A673 (cell line): ENCODE measurements around the gene TBCEL. TPM values are rescaled to one million over a fixed set of nuclear protein-coding genes. Genes with fewer than 3 reads are reported as not detected.

ENCODE experiments used
- BruUV-seq: library from RNA; stranded (reverse); fragments of 400-500 nt; replicated peaks from 2 replicates; lab custom pipeline; 2021; lab: Mats Ljungman, UMichigan
- CTCF ChIA-PET: fragments of 300-600 bp; sonication (Branson Sonifier 250); formaldehyde crosslinking; loops from one replicate; lab custom pipeline; 2022; ENCODE audit warnings: antibody characterized with exemption; lab: Charles Lee
- POLR2A ChIA-PET: fragments of 300-600 bp; sonication (Branson Sonifier 250); formaldehyde crosslinking; loops from one replicate; lab custom pipeline; 2022; ENCODE audit warnings: antibody characterized with exemption; ENCODE audit not compliant: low non-redundant PET; lab: Charles Lee
- DNase-seq: peaks from one replicate; pipeline ENCODE4 v3.0.0-alpha.2; 2015; ENCODE audit warnings: low spot score
- H3K27ac ChIP-seq: fragments of 200-600 bp; sonication (generic); 2 replicates; pipeline ENCODE4 v1.5.1; 2016; ENCODE audit warnings: mixed run types, low read depth, mild to moderate bottlenecking, mixed read lengths, antibody characterized with exemption, low read length; ENCODE audit not compliant: poor library complexity, severe bottlenecking
- H3K27me3 ChIP-seq: fragments of 200-600 bp; sonication (generic); replicated peaks from 2 replicates; pipeline ENCODE4 v1.6.1; 2017; ENCODE audit warnings: mixed run types, low read depth, mild to moderate bottlenecking, mixed read lengths, antibody characterized with exemption, low read length; ENCODE audit not compliant: insufficient read depth, poor library complexity
- H3K36me3 ChIP-seq: fragments of 200-600 bp; sonication (generic); 2 replicates; pipeline ENCODE4 v1.6.1; 2016; ENCODE audit warnings: mixed run types, mild to moderate bottlenecking, mixed read lengths, antibody characterized with exemption, low read length; ENCODE audit not compliant: insufficient read depth, poor library complexity, severe bottlenecking
- H3K4me1 ChIP-seq: fragments of 200-600 bp; sonication (generic); 2 replicates; pipeline ENCODE4 v1.6.1; 2017; ENCODE audit warnings: mixed run types, mild to moderate bottlenecking, mixed read lengths, antibody characterized with exemption, low read length; ENCODE audit not compliant: insufficient read depth, poor library complexity, severe bottlenecking
- H3K4me3 ChIP-seq: fragments of 200-600 bp; sonication (generic); 2 replicates; pipeline ENCODE4 v1.5.1; 2016; ENCODE audit warnings: low read depth, mixed run types, mild to moderate bottlenecking, mixed read lengths, low read length; ENCODE audit not compliant: poor library complexity, severe bottlenecking
- H3K9me3 ChIP-seq: fragments of 200-600 bp; sonication (generic); 2 replicates; pipeline ENCODE4 v1.6.1; 2016; ENCODE audit warnings: mixed run types, low read depth, mild to moderate bottlenecking, mixed read lengths, antibody characterized with exemption, low read length; ENCODE audit not compliant: poor library complexity, severe bottlenecking
- EZH2 ChIP-seq: fragments of 200-600 bp; sonication (generic); IDR thresholded peaks from 2 replicates; pipeline ENCODE4 v1.6.1; 2017; ENCODE audit warnings: borderline replicate concordance, low read depth, mild to moderate bottlenecking, mixed read lengths, antibody characterized with exemption, low read length; ENCODE audit not compliant: poor library complexity, severe bottlenecking
- intact Hi-C: fragments of 100-400 bp; cut with micrococcal nuclease; formaldehyde crosslinking; loops from one replicate; pipeline ENCODE4 v1.10.0; 2022; ENCODE audit not compliant: unreplicated experiment
- total RNA-seq: library from RNA; stranded (reverse); gene quantifications from 2 replicates; pipeline ENCODE4 v1.2.3, GENCODE V29; 2021
- TF ChIP-seq, protein P1 (sequence below): fragments of 300-800, 200-600 bp; sonication (generic); conservative IDR thresholded peaks from 2 replicates; pipeline ENCODE4 v1.5.1; 2017; ENCODE audit warnings: low read depth, mild to moderate bottlenecking, antibody characterized with exemption, low read length, moderate library complexity, mixed read lengths

TBCEL gene
- total RNA-seq, 1 experiment from 2014 or later = 22.4 TPM

DNA sequence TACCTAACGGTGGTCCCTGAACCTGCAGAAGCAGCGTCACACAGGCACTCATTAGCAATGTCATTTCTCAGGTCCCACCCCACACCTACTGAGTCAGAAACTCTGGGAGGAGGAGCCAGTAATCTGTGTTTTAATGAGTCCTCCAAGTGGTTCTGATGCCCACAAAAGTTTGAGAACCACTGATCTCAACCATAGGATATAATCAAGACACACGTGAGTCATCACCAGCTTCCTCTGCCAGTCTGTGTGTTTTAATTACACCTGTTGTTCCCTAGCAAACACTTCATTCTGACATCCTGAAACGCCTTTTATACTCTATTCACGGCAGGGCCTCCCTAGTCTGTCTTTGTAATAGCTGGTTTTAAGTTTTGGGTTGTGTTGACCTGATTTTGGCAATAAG, 82.9 kb downstream of the TBCEL start:
- Histone ChIP-seq H3K27ac (no peak overlapping the region), H3K9me3 (no peaks in the 10 kb centered on the region), H3K36me3 (no peaks in the 10 kb centered on the region), H3K4me1 (no peaks in the 10 kb centered on the region), H3K4me3 (no peak overlapping the region), H3K27me3 (peaks cover 9% of the 10 kb centered on the region)
- POLR2A ChIA-PET = no interaction called here
- no peak for TF ChIP-seq EZH2
- TF ChIP-seq, protein P1, sequence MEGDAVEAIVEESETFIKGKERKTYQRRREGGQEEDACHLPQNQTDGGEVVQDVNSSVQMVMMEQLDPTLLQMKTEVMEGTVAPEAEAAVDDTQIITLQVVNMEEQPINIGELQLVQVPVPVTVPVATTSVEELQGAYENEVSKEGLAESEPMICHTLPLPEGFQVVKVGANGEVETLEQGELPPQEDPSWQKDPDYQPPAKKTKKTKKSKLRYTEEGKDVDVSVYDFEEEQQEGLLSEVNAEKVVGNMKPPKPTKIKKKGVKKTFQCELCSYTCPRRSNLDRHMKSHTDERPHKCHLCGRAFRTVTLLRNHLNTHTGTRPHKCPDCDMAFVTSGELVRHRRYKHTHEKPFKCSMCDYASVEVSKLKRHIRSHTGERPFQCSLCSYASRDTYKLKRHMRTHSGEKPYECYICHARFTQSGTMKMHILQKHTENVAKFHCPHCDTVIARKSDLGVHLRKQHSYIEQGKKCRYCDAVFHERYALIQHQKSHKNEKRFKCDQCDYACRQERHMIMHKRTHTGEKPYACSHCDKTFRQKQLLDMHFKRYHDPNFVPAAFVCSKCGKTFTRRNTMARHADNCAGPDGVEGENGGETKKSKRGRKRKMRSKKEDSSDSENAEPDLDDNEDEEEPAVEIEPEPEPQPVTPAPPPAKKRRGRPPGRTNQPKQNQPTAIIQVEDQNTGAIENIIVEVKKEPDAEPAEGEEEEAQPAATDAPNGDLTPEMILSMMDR = no peak
- intact Hi-C loops = loop anchor here (10.0 kb wide), 1 partner anchor 172 kb away; no protein-coding TSS in a partner anchor
- CTCF ChIA-PET = no interaction called here
- no peak for DNase-seq
- no TSS peak for BruUV-seq

DNA sequence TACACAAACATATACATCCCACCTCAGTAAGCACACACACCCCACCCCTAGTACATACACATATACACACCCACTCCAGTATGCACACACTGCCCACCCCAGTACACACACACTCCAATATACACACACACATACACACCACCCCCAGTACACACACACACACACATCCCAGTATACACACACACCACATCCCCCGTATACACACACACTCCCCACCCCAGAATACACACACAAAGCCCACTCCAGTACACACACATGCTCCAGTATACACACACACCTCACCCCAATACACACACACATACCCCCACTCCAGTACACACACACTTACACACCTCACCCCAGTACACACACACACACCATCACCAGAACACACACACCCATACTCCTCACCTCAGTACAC, 84.5 kb downstream of the TBCEL start:
- Histone ChIP-seq H3K4me3 (no peak overlapping the region), H3K4me1 (no peaks in the 10 kb centered on the region), H3K9me3 (no peaks in the 10 kb centered on the region), H3K36me3 (no peaks in the 10 kb centered on the region), H3K27me3 (peaks cover 16% of the 10 kb centered on the region), H3K27ac (no peak overlapping the region)
- ChIA-PET CTCF (no interaction called here), POLR2A (no interaction called here)
- intact Hi-C loops = loop anchor here (10.0 kb wide), 1 partner anchor 174 kb away; no protein-coding TSS in a partner anchor
- TF ChIP-seq, protein P1 = no peak
- TF ChIP-seq EZH2 = no peak
- BruUV-seq = no TSS peak
- no peak for DNase-seq

DNA sequence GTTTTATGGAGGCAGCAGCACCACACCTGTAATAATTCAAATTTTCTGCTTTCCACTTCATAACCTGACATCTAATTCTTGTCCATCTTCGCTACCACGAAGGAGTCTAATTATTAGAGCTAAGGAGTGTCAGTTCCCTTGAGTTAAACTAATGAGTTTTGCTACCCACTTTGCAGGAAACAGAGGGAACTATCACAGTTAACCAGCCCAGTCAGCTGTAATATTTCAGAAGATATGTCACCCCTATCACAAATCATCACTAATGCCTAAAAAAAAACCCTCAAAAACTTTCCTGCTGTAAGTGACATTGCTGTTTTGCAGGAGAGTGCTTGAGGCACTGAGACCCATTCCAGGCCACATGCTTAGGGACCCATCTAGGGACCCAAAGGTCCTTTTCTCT, 85.6 kb downstream of the TBCEL start:
- H3K27ac ChIP-seq = no peak overlapping the region
- TF ChIP-seq, protein P1 = no peak
- TF ChIP-seq EZH2 = no peak
- POLR2A ChIA-PET = no interaction called here
- no peak for DNase-seq
- H3K4me1 ChIP-seq = no peaks in the 10 kb centered on the region
- no peaks in the 10 kb centered on the region for H3K36me3 ChIP-seq
- peaks cover 20% of the 10 kb centered on the region for H3K27me3 ChIP-seq
- H3K9me3 ChIP-seq = no peaks in the 10 kb centered on the region
- no TSS peak for BruUV-seq
- intact Hi-C loops = loop anchor here (10.0 kb wide), 1 partner anchor 175 kb away; no protein-coding TSS in a partner anchor
- CTCF ChIA-PET = no interaction called here
- H3K4me3 ChIP-seq = no peak overlapping the region
